ENCODE data around the gene SND1. TPM values are rescaled to one million over a fixed set of nuclear protein-coding genes. Genes with fewer than 3 reads are reported as not detected.

The SND1 gene
- total and polyA plus RNA-seq, 2 donors (not counting 1 experiment from before 2014, with no cell fraction given), result 44.4 to 165 TPM

DNA sequence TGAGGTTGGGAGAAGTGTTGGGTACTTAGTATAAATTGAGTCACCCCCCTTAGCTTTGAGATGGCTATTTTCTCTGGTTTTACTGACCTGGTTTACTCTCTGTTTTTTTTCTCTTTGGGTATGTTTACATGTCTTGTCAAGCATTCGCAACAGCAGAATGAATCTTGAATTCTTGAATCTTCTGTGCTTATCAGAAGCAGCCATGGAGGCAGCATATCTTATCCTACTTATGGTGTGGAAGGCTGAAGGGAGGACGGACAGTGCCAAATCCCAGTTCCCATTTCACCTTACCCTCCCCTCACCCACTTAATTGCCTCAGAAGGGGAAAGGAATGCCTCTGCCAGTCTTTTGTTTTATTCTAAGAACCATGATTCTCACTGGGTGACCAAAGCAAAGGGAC lies 3.7 kb downstream of the SND1 start:
- H3K9me3 Mint-ChIP-seq (ENCODE audit: insufficient read depth), result no peaks in the 10 kb centered on the region
- ChIA-PET POLR2A (no interaction called here), CTCF (interaction anchor here (1.6 kb wide), 1 partner anchor 553 kb away, joined by 5 read pairs; no protein-coding TSS in a partner anchor)
- no CpG with 5 or more reads among the region's 2 CpGs for WGBS (ENCODE audit: insufficient coverage)
- H3K4me1 ChIP-seq (ENCODE audit: control insufficient read depth in 2 of 2, insufficient read depth in 2 of 2, low read length in 2 of 2), result peaks cover 36 to 40% of the 10 kb centered on the region in 2 donors
- ATAC-seq (ENCODE audit: low read depth) (no peak), DNase-seq (no peak)
- no peaks in the 10 kb centered on the region for H3K27me3 ChIP-seq (replicated peaks in 1 of 4; ENCODE audit: control extremely low read depth in 1 of 4, control insufficient read depth in 3 of 4, insufficient read depth in 4 of 4, low read length in 3 of 4)
- TF ChIP-seq CTCF (IDR thresholded peaks at IDR 0.05) (no peak), EZH2 (IDR thresholded peaks at IDR 0.05; ENCODE audit: borderline replicate concordance, insufficient read depth, low read depth, low read length, poor library complexity, severe bottlenecking) (no peak)
- H3K4me3 Mint-ChIP-seq, result no peak overlapping the region
- H3K4me1 Mint-ChIP-seq, result peaks cover 57% of the 10 kb centered on the region
- peaks cover 0 to 8% of the 10 kb centered on the region in 2 experiments for H3K36me3 ChIP-seq (replicated peaks in 1 of 2; ENCODE audit: control extremely low read depth in 1 of 2, control insufficient read depth in 1 of 2, extremely low read depth in 1 of 2, insufficient read depth in 2 of 2, low read length in 1 of 2)
- H2AFZ ChIP-seq (ENCODE audit: insufficient read depth, low read depth, low read length, poor library complexity, severe bottlenecking), result no peak overlapping the region
- no peak overlapping the region for H3K27ac ChIP-seq (ENCODE audit: low read length in 2 of 2)
- H3K4me3 ChIP-seq (ENCODE audit: control extremely low read depth in 1 of 5, extremely low read depth in 1 of 5, insufficient read depth in 1 of 5, low read depth in 2 of 5, low read length in 4 of 5), result no peak overlapping the region
- no peak overlapping the region for H3K27ac Mint-ChIP-seq
- no peak overlapping the region for H3K9ac ChIP-seq (ENCODE audit: low read length)
- peaks cover 62% of the 10 kb centered on the region for H4K20me1 ChIP-seq (ENCODE audit: control insufficient read depth, insufficient read depth, low read length, poor library complexity, severe bottlenecking)
- no peak overlapping the region for H3K4me2 ChIP-seq (replicated peaks; ENCODE audit: low read depth, low read length, poor library complexity, severe bottlenecking)
- no peaks in the 10 kb centered on the region for H3K27me3 Mint-ChIP-seq
- peaks cover 0 to 3% (median 0%) of the 10 kb centered on the region in 3 donors for H3K9me3 ChIP-seq (ENCODE audit: control extremely low read depth in 1 of 3, control insufficient read depth in 2 of 3, insufficient read depth in 1 of 3, low read length in 2 of 3)
- intact Hi-C loops (cut with micrococcal nuclease), result no loop called here
- H3K79me2 ChIP-seq (ENCODE audit: control insufficient read depth, insufficient read depth, low read length), result peaks cover 86% of the 10 kb centered on the region

DNA sequence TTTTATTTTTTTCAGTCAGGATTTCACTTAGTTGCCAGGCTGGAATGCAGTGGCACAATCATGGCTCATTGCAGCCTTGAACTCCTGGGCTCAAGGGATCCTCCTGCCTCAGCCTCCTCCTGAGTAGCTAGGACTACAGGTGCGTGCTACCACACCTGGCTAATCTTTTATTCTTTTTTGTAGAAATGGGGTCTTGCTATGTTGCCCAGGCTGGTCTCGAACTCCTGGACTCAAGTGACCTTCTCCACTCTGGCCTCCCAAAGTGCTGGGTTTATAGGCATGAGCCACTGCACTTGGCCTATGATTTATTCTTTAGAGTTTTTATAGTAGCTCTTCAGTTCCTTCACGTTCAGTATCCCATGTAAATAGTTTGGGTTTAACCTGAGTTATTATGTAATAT lies 5.5 kb downstream of the SND1 start:
- Histone ChIP-seq H3K79me2 (ENCODE audit: control insufficient read depth, insufficient read depth, low read length) (peaks cover 99% of the 10 kb centered on the region), H3K9me3 (ENCODE audit: control extremely low read depth in 1 of 3, control insufficient read depth in 2 of 3, insufficient read depth in 1 of 3, low read length in 2 of 3) (no peaks in the 10 kb centered on the region), H3K4me3 (ENCODE audit: control extremely low read depth in 1 of 5, extremely low read depth in 1 of 5, insufficient read depth in 1 of 5, low read depth in 2 of 5, low read length in 4 of 5) (no peak overlapping the region), H3K4me1 (ENCODE audit: control insufficient read depth in 2 of 2, insufficient read depth in 2 of 2, low read length in 2 of 2) (peaks cover 28% of the 10 kb centered on the region in 2 donors), H2AFZ (ENCODE audit: insufficient read depth, low read depth, low read length, poor library complexity, severe bottlenecking) (no peak overlapping the region), H3K36me3 (replicated peaks in 1 of 2; ENCODE audit: control extremely low read depth in 1 of 2, control insufficient read depth in 1 of 2, extremely low read depth in 1 of 2, insufficient read depth in 2 of 2, low read length in 1 of 2) (peaks cover 0 to 11% of the 10 kb centered on the region in 2 experiments), H3K27ac (ENCODE audit: low read length in 2 of 2) (no peak overlapping the region), H4K20me1 (ENCODE audit: control insufficient read depth, insufficient read depth, low read length, poor library complexity, severe bottlenecking) (peaks cover 69% of the 10 kb centered on the region), H3K27me3 (replicated peaks in 1 of 4; ENCODE audit: control extremely low read depth in 1 of 4, control insufficient read depth in 3 of 4, insufficient read depth in 4 of 4, low read length in 3 of 4) (no peaks in the 10 kb centered on the region), H3K4me2 (replicated peaks; ENCODE audit: low read depth, low read length, poor library complexity, severe bottlenecking) (no peak overlapping the region), H3K9ac (ENCODE audit: low read length) (no peak overlapping the region)
- intact Hi-C loops (cut with micrococcal nuclease), result no loop called here
- no peak for TF ChIP-seq CTCF (IDR thresholded peaks at IDR 0.05)
- no peak for TF ChIP-seq EZH2 (IDR thresholded peaks at IDR 0.05; ENCODE audit: borderline replicate concordance, insufficient read depth, low read depth, low read length, poor library complexity, severe bottlenecking)
- H3K4me1 Mint-ChIP-seq, result peaks cover 49% of the 10 kb centered on the region
- ChIA-PET POLR2A (no interaction called here), CTCF (no interaction called here)
- no peak for DNase-seq
- no peaks in the 10 kb centered on the region for H3K27me3 Mint-ChIP-seq
- H3K4me3 Mint-ChIP-seq, result no peak overlapping the region
- no peak overlapping the region for H3K27ac Mint-ChIP-seq
- WGBS (ENCODE audit: insufficient coverage), result 100% methylated on average over 1 of the region's 3 CpGs
- no peak for ATAC-seq (ENCODE audit: low read depth)
- H3K9me3 Mint-ChIP-seq (ENCODE audit: insufficient read depth), result no peaks in the 10 kb centered on the region

Measured in B cell (primary cell).